HG03039 (cell line): ENCODE data around the gene CSPG4.
A peak's percentile ranks its signal among the peaks of the same experiment; 100 is the strongest.
"Not testable (repeated sequence)": the region's sequence is repeated elsewhere in the genome, so short reads cannot be mapped to it uniquely, and the experiment has no call there.

Experiments used
- ATAC-seq: cut with Tn5 transposase; IDR thresholded peaks from one replicate; pipeline ENCODE4 v1.9.1; 2021; ENCODE audit warnings: mild to moderate bottlenecking, moderate library complexity; ENCODE audit not compliant: unreplicated experiment

Gene CSPG4

DNA sequence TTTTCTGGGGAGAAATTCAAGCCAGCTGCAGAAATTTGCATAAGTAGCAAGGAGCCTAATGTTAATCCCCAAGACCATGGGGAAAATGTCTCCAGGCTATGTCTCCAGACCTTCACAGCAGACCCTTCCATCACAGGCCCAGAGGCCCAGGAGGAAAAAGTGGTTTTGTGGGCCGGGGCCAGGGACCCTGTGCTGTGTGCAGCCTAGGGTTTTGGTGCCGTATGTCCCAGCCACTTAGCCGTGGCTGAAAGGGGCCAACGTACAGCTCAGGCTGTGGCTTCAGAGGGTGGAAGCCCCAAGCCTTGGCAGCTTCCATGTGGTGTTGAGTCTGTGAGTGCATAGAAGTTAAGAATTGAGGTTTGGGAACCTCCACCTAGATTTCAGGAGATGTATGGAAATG is 29.7 kb upstream of the CSPG4 start:
- ATAC-seq, result not testable (repeated sequence)

DNA sequence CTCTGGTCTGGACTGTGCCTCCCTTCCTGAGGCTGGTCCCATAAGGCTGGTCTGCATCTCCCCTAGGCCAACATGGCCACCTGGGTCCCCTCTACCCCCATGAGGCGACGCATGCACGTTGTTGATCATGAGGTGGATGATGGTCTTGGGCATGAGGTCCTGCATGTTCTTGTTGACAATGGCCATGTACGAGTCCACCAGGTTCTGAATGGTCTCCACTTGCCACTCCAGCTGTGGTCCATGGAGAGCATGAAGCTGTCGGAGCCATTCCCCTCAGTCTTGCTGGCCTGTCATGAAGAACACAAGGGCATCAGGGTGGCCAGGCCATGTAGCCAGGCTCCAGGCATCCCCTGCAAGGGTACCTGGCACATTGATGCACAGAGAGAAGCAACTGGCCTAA is 27.1 kb upstream of the CSPG4 start:
- no peak for ATAC-seq

DNA sequence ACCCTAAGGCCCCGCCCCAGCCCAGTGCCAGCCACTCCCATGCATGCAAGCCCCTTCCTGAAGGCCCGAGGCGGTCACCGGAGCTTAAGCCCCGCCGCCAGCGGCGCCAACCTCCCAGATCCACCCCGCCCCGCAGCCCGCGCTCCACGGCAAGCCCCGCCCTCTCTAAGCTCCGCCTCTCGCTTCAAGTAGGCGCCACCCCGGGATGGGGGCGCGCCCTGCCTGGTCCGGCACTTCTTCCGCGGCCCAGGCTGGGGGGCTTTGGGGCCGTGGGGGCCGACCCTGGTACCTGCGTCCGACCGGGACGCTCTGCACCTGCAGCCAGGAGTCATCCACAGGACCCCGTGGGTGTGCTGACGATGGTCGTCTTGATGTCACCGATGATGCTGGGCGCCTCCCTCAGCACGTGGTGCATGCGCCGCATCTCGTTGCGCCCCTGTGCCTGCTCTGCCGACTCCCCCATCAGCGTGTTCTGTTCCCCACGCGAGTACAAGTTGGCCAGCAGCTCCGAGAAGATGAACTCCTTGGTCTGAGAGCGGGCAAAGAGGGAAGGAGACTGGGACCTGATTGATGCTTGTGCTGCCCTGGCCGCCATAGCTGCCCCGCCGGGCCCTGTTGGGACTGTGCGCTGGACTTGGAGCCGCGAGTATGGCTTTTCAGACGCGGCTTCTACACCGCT is 26.1 kb upstream of the CSPG4 start:
- ATAC-seq, result peak; percentile 96

- peak; percentile 24 for ATAC-seq
Measured at GRCh38 chr15:75738014-75738646, 25.5 kb upstream of the CSPG4 start.

DNA sequence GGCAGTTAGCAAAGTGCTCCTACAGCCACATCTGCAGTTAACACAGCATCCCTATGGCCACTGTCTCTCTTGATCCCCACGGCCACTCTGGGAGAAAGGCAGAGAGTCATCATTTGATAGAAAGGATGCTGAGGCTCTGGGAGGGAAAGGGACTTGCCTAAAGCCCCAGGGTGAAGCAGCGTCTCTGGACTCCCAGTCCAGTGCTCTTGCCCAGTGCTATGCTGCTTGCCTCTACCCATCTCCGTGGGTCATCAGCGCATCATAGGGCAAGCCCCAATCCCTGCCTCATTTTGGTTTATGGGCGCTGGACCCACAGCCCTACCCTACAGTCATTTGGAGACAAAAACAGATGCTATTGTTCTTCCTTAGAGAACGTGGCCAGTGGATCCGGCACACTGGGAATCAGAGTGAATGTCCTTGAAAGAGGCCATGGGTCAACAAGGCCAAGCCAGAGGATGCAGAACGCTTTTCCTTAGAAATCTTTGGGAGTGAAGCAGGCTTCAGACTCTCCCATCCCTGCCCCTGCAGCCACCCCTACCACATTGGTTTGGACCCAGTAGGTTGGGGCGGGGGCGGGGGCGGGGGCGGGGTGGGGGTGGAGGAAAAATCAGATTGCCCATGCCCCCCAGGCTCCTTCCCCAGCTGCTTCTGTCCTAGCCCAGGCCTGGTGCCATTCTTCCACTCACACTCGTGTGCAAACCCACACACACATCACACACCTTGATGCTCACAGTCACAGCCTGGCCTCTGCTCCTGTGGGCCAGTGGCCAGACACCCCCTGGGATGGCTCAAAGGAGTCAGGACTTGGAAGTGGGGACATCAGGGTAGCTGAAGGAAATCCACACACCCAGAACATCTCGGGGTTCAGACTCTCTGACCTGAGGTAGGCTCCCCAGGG is 24.7 kb upstream of the CSPG4 start:
- ATAC-seq, result not testable (repeated sequence)

- no peak for ATAC-seq
Measured at GRCh38 chr15:75736256-75736655, 23.6 kb upstream of the CSPG4 start.

- ATAC-seq, result not testable (repeated sequence)
Measured at GRCh38 chr15:75734861-75735760, 22.5 kb upstream of the CSPG4 start.

GRCh38 chr15:75733761-75734651 is 21.4 kb upstream of the CSPG4 start:
- no peak for ATAC-seq

DNA sequence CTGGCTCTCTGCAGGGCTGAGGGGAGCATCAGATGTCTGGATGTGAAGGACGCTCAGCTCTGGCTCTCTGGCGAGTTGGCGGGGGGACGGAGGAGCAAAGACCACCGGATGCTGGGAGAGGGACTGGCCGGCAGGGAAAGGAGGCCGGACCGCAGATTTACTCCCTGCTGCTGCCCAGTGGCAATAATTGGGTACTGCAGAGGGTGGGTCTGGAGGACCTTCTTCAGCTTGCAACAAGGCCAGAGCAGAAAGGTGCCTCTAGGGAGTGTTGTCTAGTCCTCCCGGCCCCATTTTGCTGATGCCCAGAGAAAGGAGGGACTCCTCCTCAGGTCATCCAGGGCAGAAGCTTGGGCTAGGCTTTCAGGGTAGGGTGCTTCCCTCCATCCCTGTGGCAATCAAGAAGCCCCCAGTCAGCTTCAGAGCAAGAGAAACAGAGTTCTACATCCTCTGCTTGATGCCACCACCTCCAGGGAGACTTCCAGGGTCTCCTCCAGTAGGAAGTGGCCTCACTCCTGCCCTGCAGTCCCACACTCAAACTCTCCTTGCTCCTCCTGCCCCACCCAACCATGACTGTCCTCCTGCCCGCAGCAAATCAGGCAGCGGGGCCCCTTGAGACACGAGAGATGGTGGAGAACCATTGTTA is 20.3 kb upstream of the CSPG4 start:
- no peak for ATAC-seq

DNA sequence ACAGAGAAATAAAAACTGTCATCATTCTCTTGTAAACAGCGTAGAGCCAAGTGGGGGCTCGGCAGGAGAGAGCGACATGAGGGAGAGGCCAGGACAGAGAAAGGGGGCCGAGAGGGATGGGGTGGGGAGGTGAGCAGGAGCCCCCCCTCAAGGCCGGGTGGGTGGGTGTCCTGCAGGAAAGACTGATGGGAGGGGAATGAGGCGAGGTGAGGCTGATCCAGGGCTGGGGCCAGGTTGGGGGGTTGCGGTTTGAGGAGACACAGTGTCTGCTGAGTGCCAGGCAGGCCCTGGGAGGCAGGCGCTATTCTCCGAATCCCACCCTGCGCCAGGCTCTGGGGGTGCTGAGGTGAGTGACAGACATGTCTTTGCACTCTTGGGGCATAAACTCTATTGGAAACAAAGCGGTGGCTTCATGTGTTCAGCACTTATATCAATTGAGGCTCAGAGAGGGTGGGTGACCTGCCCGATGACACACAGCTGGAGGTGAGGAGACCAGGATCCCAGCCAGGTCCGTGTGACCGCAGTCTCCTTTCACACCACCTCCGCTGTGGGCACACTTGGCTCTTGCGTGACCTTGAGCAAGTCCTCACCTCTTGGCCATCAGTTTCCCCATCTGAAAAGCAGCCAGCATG is 19.6 kb upstream of the CSPG4 start:
- ATAC-seq, result no peak

- no peak for ATAC-seq
Measured at GRCh38 chr15:75731248-75732151, 18.9 kb upstream of the CSPG4 start.

DNA sequence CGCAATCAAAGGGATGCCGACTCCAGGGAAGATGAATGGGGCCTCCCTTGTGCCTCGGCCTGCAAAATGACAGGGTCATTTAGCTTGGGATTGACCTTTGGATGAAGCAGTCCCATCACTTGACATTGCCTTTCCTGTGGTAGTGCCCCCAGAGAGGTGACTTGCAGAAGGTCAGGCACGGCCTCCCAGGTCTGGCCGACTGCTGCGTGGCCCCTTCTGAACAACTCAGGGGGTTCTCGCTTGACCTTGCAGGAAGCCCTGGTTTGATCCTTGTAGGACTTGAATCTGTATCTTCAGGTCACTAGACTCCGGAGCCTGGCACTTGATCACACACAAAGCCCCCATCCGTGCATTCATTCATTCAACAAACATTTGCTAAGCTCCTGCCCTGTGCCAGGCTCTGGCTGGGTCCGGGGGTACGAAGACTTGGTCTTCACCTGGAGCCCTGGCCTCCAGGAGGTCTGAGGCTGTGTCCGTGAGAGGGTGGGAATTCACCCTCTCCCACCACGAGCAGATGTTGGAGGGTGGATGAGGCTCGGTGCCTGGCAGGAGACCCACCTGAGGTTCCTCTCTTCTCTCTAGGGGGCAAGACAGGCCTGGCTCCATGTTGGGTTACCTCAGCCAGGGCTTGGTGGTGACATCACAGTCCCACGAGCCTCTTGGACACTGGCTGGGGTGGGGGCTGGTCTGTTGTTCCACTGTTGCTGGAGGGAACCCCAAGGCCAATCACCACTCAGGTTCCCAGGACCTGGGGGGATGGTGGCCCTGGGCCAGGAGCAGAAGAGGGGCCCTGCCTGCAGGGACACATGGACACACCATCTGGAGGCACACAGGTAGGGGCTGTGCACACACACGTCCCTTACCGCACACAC is 18.0 kb upstream of the CSPG4 start:
- not testable (repeated sequence) for ATAC-seq

- ATAC-seq, result no peak
Measured at GRCh38 chr15:75729326-75730069, 16.9 kb upstream of the CSPG4 start.

DNA sequence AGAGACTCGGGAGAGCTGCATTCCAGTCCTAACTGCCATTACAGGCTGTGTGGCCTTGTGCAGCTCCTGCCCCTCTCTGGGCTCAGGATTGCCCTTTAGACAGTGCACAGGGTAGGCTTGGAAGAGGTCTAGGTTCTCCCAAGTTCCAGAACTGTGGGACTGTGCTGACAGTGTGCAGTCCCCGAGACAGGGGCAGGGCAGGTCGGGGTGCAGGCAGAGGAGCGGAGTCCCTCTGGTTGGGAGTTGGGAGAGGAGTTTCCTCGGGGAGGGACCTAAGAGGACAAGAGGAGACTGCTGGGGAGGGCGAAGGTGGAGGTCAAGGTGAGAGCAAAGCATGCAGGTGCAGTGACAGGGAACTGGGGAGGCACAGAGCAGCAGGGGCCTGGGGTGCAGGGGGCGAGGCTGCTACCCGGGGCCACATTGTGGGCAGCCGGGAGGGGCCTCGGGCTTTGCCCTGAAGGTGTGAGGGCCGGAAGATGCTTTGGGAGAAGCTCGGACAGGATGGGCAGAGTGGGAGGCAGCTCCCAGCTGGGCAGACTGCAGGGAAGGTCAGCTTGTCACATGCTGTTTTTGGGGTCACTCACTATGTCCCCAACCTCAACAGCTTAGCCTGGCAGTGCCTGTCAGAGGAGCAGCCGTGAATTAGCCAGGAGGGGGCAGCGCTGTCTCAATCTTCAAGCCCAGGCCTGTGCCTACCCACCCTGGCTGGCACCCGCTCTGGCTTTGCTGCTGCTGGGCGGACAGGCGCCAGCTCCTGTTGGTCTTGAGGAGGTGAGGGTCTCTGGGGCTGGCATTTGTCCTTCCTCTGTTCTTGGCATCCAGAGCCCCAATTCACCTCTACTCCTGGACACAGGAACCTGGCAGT is 15.4 kb upstream of the CSPG4 start:
- ATAC-seq, result no peak

GRCh38 chr15:75727031-75727531 is 14.4 kb upstream of the CSPG4 start:
- ATAC-seq, result no peak
